Stomach (tissue), 4 donors: ENCODE results near the gene ETV6.

Experiments
- EP300 ChIP-seq: sonication (generic); formaldehyde crosslinking; IDR thresholded peaks from one replicate; pipeline ENCODE4 v1.6.1; 2017; ENCODE audit warnings: antibody characterized with exemption
- POLR2A ChIP-seq, 4 donors: fragments of 450-650 bp; IDR thresholded peaks; one replicate each; pipeline ENCODE4 v1.6.1; 2016; ENCODE audit warnings: antibody characterized with exemption in 4 of 4, control low read depth in 2 of 4, mild to moderate bottlenecking in 1 of 4, moderate library complexity in 1 of 4
- TF ChIP-seq, protein P1 (sequence below), 7 experiments: fragments of 450-650 bp in 4 of 7; fragments of 200-600 bp in 3 of 7; sonication (generic) in 3 of 7; IDR thresholded peaks; one replicate each; pipeline ENCODE4 v1.5.1; 2016 to 2019; ENCODE audit warnings: antibody characterized with exemption in 7 of 7, control low read depth in 2 of 7, mild to moderate bottlenecking in 1 of 7

DNA sequence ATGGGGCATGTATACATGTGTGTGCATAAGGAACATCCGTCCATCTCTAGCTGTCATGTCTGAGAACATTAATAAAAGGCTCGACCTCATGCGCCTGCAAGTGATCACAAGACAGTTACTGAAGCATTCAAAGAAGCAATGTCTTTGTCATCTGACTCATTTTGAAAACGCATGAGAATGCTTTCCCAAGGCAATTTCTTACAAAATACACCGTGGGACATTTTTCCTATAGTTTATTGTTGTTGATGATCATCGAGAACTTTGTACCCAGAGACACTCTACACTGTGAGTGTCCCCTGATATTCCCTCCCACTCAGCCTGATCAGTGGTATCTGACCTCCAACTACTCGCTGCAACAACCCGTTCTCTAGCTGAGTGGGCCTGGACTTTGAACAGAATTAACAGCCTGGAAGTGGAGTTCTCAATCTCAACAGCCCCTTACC, 68.1 kb downstream of the ETV6 start:
- TF ChIP-seq POLR2A (IDR thresholded peaks at IDR 0.05) (no peak), EP300 (no peak)
- TF ChIP-seq, protein P1, sequence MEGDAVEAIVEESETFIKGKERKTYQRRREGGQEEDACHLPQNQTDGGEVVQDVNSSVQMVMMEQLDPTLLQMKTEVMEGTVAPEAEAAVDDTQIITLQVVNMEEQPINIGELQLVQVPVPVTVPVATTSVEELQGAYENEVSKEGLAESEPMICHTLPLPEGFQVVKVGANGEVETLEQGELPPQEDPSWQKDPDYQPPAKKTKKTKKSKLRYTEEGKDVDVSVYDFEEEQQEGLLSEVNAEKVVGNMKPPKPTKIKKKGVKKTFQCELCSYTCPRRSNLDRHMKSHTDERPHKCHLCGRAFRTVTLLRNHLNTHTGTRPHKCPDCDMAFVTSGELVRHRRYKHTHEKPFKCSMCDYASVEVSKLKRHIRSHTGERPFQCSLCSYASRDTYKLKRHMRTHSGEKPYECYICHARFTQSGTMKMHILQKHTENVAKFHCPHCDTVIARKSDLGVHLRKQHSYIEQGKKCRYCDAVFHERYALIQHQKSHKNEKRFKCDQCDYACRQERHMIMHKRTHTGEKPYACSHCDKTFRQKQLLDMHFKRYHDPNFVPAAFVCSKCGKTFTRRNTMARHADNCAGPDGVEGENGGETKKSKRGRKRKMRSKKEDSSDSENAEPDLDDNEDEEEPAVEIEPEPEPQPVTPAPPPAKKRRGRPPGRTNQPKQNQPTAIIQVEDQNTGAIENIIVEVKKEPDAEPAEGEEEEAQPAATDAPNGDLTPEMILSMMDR (IDR thresholded peaks at IDR 0.05), result no peak
